Breast epithelium (tissue), 4 donors: ENCODE measurements around the gene MRPL54. TPM values are rescaled to one million over a fixed set of nuclear protein-coding genes. Genes with fewer than 3 reads are reported as not detected.

Experiments used
- DNase-seq, 2 donors: peaks; one replicate each; pipeline ENCODE4 v3.0.0-alpha.2; 2019; ENCODE audit warnings: low spot score in 2 of 2
- H3K27ac ChIP-seq, 2 donors: fragments of 200-600 bp; sonication (generic) in 1 of 2; one replicate each; pipeline ENCODE4 v1.5.1; 2016 to 2019; ENCODE audit warnings: mild to moderate bottlenecking in 1 of 2
- H3K27me3 ChIP-seq, 2 donors: fragments of 200-600 bp; sonication (generic) in 1 of 2; one replicate each; pipeline versions ENCODE4 v1.5.1 to v1.6.0; 2017 to 2019; ENCODE audit warnings: control low read depth in 1 of 2, mild to moderate bottlenecking in 1 of 2
- H3K36me3 ChIP-seq: fragments of 200-600 bp; one replicate; pipeline ENCODE4 v1.5.1; 2019
- H3K4me1 ChIP-seq, 2 donors: fragments of 200-600 bp; sonication (generic); one replicate each; pipeline ENCODE4 v1.5.1; 2016 to 2019; ENCODE audit warnings: control low read depth in 1 of 2
- H3K4me3 ChIP-seq, 3 donors: fragments of 200-600 bp; sonication (generic); 1 replicate in 2 of 3; 2 replicates in 1 of 3; pipeline ENCODE4 v1.5.1; 2016 to 2019; ENCODE audit warnings: mild to moderate bottlenecking in 3 of 3, moderate library complexity in 2 of 3
- H3K9me3 ChIP-seq, 2 donors: fragments of 200-600 bp; sonication (generic) in 1 of 2; one replicate each; pipeline ENCODE4 v1.5.1; 2016 to 2019; ENCODE audit warnings: control low read depth in 1 of 2
- POLR2A ChIP-seq: fragments of 450-650 bp; IDR thresholded peaks from one replicate; pipeline ENCODE4 v1.6.1; 2016; ENCODE audit warnings: antibody characterized with exemption, mild to moderate bottlenecking, moderate library complexity
- POLR2AphosphoS5 ChIP-seq, 3 donors: sonication (generic); formaldehyde crosslinking; IDR thresholded peaks; one replicate each; pipeline ENCODE4 v1.6.1; 2017; ENCODE audit warnings: antibody characterized with exemption in 3 of 3
- intact Hi-C: fragments of 100-400 bp; cut with DNase I; formaldehyde crosslinking; loops from one replicate; pipeline ENCODE4 v1.15.1; 2023; ENCODE audit warnings: low total_unique reads
- total RNA-seq, 3 donors: library from RNA; depleted of rRNA; stranded (reverse); fragments of >200 nt; gene quantifications; one replicate each; pipeline ENCODE4 v1.1.0, GENCODE V29; 2016
- TF ChIP-seq, protein P1 (sequence below), 3 donors: fragments of 450-650 bp; IDR thresholded peaks; one replicate each; pipeline ENCODE4 v1.5.1; 2016 to 2017; ENCODE audit warnings: antibody characterized with exemption in 3 of 3, mild to moderate bottlenecking in 3 of 3, moderate library complexity in 3 of 3

MRPL54 gene
- total RNA-seq, 3 donors from 2014 or later = 69.9 to 81.5 (median 73.4) TPM

DNA sequence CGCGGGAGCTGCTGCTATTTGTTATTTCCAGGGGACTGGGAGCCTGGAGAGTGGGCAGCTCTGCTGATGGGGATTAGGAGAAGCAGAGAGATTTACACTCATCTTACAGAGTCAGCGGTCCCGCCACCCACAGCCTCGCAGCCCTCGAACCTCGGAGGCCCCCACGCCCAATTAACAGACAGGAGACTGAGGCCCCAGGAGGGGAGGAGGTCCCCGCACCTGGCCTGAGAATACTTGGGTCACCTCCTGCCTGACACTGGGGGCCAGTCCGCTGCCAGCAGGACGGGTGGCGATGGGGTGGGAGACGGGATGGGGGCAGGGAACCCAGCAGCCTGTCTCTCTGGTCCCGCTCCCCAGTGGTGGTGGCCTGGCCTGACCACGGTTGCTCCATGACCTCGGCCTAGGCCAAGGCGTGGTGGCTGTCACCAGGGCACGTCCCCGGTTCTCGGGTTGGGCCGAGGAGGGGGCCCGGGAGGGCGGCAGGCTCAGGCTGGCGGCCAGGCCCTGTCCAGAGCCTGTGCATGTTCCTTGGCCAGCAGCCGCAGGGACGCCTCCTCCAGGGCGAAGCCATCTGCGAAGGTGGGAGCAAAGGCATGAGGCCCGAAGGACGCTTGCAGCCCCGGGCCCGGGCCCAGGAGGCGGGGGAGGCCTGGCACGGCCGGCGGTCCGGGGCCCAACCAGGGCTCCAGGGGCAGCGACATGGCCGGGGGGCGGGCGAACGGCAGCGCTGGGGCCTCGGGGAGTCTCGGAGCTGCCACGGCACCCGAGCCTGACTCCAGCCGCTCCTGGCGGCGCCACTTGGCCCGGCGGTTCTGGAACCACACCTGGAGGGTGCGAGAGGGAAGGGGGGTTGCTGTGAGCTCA lies 7.9 kb downstream of the MRPL54 start:
- TF ChIP-seq, protein P1, sequence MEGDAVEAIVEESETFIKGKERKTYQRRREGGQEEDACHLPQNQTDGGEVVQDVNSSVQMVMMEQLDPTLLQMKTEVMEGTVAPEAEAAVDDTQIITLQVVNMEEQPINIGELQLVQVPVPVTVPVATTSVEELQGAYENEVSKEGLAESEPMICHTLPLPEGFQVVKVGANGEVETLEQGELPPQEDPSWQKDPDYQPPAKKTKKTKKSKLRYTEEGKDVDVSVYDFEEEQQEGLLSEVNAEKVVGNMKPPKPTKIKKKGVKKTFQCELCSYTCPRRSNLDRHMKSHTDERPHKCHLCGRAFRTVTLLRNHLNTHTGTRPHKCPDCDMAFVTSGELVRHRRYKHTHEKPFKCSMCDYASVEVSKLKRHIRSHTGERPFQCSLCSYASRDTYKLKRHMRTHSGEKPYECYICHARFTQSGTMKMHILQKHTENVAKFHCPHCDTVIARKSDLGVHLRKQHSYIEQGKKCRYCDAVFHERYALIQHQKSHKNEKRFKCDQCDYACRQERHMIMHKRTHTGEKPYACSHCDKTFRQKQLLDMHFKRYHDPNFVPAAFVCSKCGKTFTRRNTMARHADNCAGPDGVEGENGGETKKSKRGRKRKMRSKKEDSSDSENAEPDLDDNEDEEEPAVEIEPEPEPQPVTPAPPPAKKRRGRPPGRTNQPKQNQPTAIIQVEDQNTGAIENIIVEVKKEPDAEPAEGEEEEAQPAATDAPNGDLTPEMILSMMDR (IDR thresholded peaks at IDR 0.05) = no peak
- no peak for TF ChIP-seq POLR2AphosphoS5 (IDR thresholded peaks at IDR 0.05)
- no peak for TF ChIP-seq POLR2A
- H3K36me3 ChIP-seq = peaks cover 6% of the 10 kb centered on the region
- no peaks in the 10 kb centered on the region for H3K9me3 ChIP-seq
- H3K27me3 ChIP-seq = no peaks in the 10 kb centered on the region
- intact Hi-C loops = no loop called here
- peak overlapping the region in 2 of 3 donors; percentile 13 to 33 for H3K4me3 ChIP-seq
- H3K27ac ChIP-seq = peak overlapping the region in 1 of 2 donors; percentile 19
- H3K4me1 ChIP-seq = no peaks in the 10 kb centered on the region
- DNase-seq = no peak

DNA sequence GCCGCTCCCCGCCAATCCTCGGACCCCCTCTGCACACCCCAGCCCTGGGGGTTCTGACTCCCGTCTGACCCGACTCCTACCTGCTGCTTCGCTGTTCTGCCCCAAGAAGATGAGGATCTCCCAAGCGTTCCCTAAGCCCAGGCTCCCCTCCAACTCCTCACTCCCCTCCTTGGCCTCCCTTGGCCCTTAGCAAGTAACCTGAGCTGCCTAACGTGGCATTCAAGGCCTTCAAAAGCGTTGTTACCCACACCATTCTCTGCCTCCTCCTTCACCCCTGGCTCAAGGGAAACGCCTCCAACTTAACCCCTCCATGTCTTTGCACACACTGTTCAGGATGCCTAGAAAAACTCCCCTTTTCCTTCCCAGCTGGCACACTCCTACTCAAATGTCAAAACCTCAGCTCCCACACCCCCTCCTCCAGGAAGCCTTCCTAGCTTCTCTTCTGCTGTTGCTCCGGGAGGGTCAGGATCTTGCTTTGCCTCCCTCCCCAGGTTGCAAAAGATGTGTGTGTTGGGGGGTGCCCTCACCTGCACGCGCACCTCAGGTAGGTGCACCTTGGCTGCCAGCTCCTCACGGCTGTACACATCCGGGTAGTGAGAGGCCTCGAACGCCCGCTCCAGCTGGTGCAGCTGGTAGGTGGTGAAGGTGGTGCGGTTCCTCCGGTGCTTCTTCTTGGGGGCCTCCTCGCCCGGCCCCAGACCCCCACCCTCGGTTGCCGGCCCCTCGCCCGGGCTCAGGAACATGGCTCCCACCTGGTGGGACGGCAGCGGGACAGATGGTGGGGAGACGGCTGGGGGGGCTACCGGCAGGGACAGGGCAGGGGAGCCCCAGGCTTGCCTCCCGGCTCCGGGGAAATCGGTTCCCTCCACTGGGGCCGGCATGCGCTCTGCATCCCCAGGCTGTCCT lies 8.8 kb downstream of the MRPL54 start:
- TF ChIP-seq, protein P1 (IDR thresholded peaks at IDR 0.05) = no peak
- TF ChIP-seq POLR2A = no peak
- no peak for TF ChIP-seq POLR2AphosphoS5 (IDR thresholded peaks at IDR 0.05)
- Histone ChIP-seq H3K4me1 (no peaks in the 10 kb centered on the region), H3K27me3 (no peaks in the 10 kb centered on the region), H3K27ac (peak overlapping the region in 1 of 2 donors; percentile 19), H3K36me3 (peaks cover 6% of the 10 kb centered on the region), H3K9me3 (no peaks in the 10 kb centered on the region), H3K4me3 (peak overlapping the region in 2 of 3 donors; percentile 13 to 33)
- intact Hi-C loops = no loop called here
- DNase-seq = no peak

DNA sequence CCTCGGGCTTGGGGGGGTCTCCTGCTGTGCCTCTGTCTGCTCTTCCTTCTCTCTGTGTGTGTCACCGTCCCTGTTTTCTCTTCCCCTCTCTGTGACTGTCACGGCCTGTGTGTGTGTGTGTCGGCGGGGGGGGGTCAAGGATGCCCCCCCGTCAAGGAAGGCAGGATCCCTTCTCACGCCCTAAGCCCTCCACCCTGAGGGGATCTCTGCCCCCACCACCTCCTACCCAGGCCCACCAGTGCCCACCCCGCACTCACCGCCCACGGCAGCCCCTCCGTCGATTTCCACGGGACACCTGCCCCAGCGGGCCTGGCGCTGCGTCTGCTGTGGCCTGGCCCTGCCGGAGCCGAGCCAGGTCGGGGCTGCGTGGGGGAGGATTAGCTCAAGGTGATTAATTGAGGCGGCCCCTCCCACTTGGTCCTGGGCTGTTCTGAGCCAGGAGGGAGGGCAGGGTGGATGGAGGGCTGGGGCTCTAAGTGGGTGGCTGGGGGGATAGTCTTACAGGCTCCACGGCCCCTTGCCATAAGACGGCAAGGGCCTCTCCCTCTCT lies 9.5 kb downstream of the MRPL54 start, which contains the start of gene RAX2:
TSS of gene RAX2 (minus strand) at position 323 of the 550 bp plus-strand sequence. CDS start 486 bp downstream, outside the sequence.
- DNase-seq = no peak
- H3K27me3 ChIP-seq = no peaks in the 10 kb centered on the region
- no peaks in the 10 kb centered on the region for H3K4me1 ChIP-seq
- no peak within 1 kb of the TSS for H3K27ac ChIP-seq
- TF ChIP-seq POLR2A = no peak
- TF ChIP-seq, protein P1 (IDR thresholded peaks at IDR 0.05) = no peak
- no peak for TF ChIP-seq POLR2AphosphoS5 (IDR thresholded peaks at IDR 0.05)
- intact Hi-C loops = no loop called here
- no peak within 1 kb of the TSS for H3K4me3 ChIP-seq
- no peaks in the 10 kb centered on the region for H3K9me3 ChIP-seq
- H3K36me3 ChIP-seq = peaks cover 5% of the 10 kb centered on the region

DNA sequence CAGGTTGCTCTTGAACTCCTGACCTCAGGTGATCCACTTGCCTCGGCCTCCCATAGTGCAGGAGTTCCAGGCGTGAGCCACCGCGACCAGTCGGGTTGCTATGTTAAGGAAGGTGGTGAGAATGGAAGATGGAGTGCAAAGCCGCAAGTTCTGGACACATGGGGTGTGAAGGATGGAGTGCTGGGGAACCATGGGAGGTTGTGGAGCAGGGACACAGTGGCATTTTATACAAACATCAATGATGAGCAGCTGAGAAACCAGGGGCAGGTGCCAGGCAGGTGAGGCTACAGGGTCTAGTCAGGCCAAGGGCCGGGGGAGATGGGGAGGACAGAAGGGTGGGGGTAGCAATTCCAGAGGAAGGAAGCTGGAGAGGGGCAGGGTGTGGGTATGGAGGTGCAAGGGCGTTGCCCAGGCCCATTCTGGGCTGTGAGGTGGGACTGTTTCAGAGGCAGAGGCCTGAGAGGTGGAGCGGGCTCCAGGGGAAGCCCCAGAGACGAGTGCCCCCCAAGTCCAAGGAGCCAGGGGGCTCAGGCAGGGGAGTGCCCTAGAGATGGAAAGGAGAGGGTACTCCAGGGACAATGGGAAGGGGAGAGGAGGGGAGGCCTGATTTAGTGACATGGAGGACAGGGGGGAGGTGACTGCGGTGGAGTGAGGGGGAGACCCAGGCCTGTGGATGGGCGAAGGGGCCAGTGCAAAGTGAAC lies 11.5 kb downstream of the MRPL54 start:
- intact Hi-C loops = no loop called here

More for the DNA sequence above, 11.5 kb downstream of the MRPL54 start:
- no peaks in the 10 kb centered on the region for H3K9me3 ChIP-seq
- TF ChIP-seq POLR2AphosphoS5 (IDR thresholded peaks at IDR 0.05) (no peak), POLR2A (no peak)
- TF ChIP-seq, protein P1 (IDR thresholded peaks at IDR 0.05) = no peak
- H3K27ac ChIP-seq = no peak overlapping the region
- H3K4me1 ChIP-seq = no peaks in the 10 kb centered on the region
- no peak overlapping the region for H3K4me3 ChIP-seq
- H3K27me3 ChIP-seq = peaks cover 0 to 12% of the 10 kb centered on the region in 2 donors
- no peak for DNase-seq
- no peaks in the 10 kb centered on the region for H3K36me3 ChIP-seq
